Panc1 (cell line): Measurements from ENCODE around the gene UQCR11.

Experiments used
- CTCF ChIP-seq: fragments of 450-650 bp; IDR thresholded peaks from 2 replicates; pipeline ENCODE4 v1.5.1; 2017; ENCODE audit warnings: mild to moderate bottlenecking
- TCF7L2 ChIP-seq: IDR thresholded peaks from 2 replicates; pipeline ENCODE4 v1.6.1; 2011; ENCODE audit warnings: mild to moderate bottlenecking, low read depth, low read length, inconsistent platforms

GRCh38 chr19:1555487-1556389 lies 49.5 kb downstream of the UQCR11 start:
- TF ChIP-seq TCF7L2: no peak
- no peak for TF ChIP-seq CTCF
